Forelimb muscle (tissue), 1 donor: ENCODE results near the gene SYNE3. TPM values are rescaled to one million over a fixed set of nuclear protein-coding genes. Genes with fewer than 3 reads are reported as not detected.

ENCODE experiments used
- DNase-seq: peaks from one replicate; pipeline ENCODE4 v3.0.0-alpha.2; 2013; ENCODE audit warnings: low read depth
- polyA plus RNA-seq: library from polyadenylated mRNA; unstranded; fragments of 120-200 nt; gene quantifications from one replicate; pipeline ENCODE4 v1.2.1, GENCODE V29; 2013; ENCODE audit not compliant: insufficient read length

Gene SYNE3
- polyA plus RNA-seq: 9.2 TPM

GRCh38 chr14:95516554-95517181 is at the start of gene SYNE3:
TSS of gene SYNE3 (minus strand) at chr14:95516650. CDS start at chr14:95475821, 40,829 bp downstream.
- DNase-seq: no peak

GRCh38 chr14:95564060-95564459 is 47.6 kb upstream of the SYNE3 start:
- no peak for DNase-seq

GRCh38 chr14:95562892-95563685 is 46.6 kb upstream of the SYNE3 start:
- DNase-seq: no peak

GRCh38 chr14:95561001-95561412 is 44.6 kb upstream of the SYNE3 start:
- peak; percentile 36 for DNase-seq

- no peak for DNase-seq
These were observed 42.8 kb upstream of the SYNE3 start for GRCh38 chr14:95559203-95559602.

- DNase-seq: no peak
These were observed 41.4 kb upstream of the SYNE3 start for GRCh38 chr14:95557832-95558231.

GRCh38 chr14:95557291-95557690 is 40.8 kb upstream of the SYNE3 start:
- DNase-seq: no peak

- no peak for DNase-seq
These were observed 38.6 kb upstream of the SYNE3 start for GRCh38 chr14:95555053-95555452.

- DNase-seq: no peak
These were observed 36.7 kb upstream of the SYNE3 start for GRCh38 chr14:95553141-95553540.

GRCh38 chr14:95551435-95551834 is 35.0 kb upstream of the SYNE3 start:
- DNase-seq: no peak

- DNase-seq: no peak
These were observed 33.5 kb upstream of the SYNE3 start for GRCh38 chr14:95549656-95550585.

GRCh38 chr14:95548328-95548929 is 32.0 kb upstream of the SYNE3 start:
- no peak for DNase-seq

GRCh38 chr14:95547626-95548327 is 31.3 kb upstream of the SYNE3 start:
- DNase-seq: no peak

- no peak for DNase-seq
These were observed 30.8 kb upstream of the SYNE3 start for GRCh38 chr14:95547272-95547625.

GRCh38 chr14:95545515-95546168 is 29.2 kb upstream of the SYNE3 start:
- no peak for DNase-seq

- no peak for DNase-seq
These were observed 28.1 kb upstream of the SYNE3 start for GRCh38 chr14:95544588-95544987.

GRCh38 chr14:95543021-95543420 is 26.6 kb upstream of the SYNE3 start:
- no peak for DNase-seq

GRCh38 chr14:95541932-95542930 is 25.8 kb upstream of the SYNE3 start:
- DNase-seq: no peak

- DNase-seq: no peak
These were observed 24.9 kb upstream of the SYNE3 start for GRCh38 chr14:95541346-95541745.
